ENCODE measurements around the gene MAN1C1.

DNA sequence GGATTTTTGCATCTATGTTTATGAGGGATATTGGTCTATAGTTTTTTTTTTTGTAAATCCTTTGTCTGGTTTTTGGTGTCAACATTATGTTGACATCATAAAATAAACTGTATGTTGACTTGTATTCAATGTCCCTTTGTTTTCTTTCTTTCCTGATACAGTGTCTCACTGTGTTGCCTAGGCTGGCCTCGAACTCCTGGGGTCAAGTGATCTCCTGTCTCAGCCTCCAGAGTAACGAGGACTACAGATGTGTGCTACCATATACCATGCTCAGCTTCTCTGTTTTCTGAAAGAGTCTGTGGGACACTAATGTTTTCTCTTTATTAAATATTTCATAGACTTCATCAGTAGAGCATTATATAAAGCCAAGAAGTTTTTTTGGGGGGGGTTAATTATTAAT lies 18.3 kb downstream of the MAN1C1 start:
- TF ChIP-seq, protein P1, sequence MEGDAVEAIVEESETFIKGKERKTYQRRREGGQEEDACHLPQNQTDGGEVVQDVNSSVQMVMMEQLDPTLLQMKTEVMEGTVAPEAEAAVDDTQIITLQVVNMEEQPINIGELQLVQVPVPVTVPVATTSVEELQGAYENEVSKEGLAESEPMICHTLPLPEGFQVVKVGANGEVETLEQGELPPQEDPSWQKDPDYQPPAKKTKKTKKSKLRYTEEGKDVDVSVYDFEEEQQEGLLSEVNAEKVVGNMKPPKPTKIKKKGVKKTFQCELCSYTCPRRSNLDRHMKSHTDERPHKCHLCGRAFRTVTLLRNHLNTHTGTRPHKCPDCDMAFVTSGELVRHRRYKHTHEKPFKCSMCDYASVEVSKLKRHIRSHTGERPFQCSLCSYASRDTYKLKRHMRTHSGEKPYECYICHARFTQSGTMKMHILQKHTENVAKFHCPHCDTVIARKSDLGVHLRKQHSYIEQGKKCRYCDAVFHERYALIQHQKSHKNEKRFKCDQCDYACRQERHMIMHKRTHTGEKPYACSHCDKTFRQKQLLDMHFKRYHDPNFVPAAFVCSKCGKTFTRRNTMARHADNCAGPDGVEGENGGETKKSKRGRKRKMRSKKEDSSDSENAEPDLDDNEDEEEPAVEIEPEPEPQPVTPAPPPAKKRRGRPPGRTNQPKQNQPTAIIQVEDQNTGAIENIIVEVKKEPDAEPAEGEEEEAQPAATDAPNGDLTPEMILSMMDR (IDR thresholded peaks at IDR 0.05), result no peak
- TF ChIP-seq POLR2A (IDR thresholded peaks at IDR 0.05) (no peak), EP300 (IDR thresholded peaks at IDR 0.05) (no peak)
